Tibial artery (tissue), 4 donors: ENCODE measurements around the gene TAF6.
A peak's percentile ranks its signal among the peaks of the same experiment; 100 is the strongest.

Experiments used
- DNase-seq, 2 donors: peaks; one replicate each; pipeline ENCODE4 v3.0.0-alpha.2; 2019
- H3K27ac ChIP-seq, 2 donors: fragments of 200-600 bp; sonication (generic) in 1 of 2; 1 replicate in 1 of 2; 2 replicates in 1 of 2; pipeline ENCODE4 v1.5.1; 2018 to 2019; ENCODE audit warnings: mild to moderate bottlenecking in 1 of 2
- H3K27me3 ChIP-seq, 2 donors: fragments of 200-600 bp; sonication (generic) in 1 of 2; one replicate each; pipeline versions ENCODE4 v1.5.1 to v1.6.0; 2016 to 2019
- H3K36me3 ChIP-seq, 3 donors: fragments of 200-600 bp; sonication (generic) in 2 of 3; one replicate each; pipeline ENCODE4 v1.5.1; 2016 to 2019; ENCODE audit warnings: mild to moderate bottlenecking in 2 of 3
- H3K4me1 ChIP-seq, 4 donors: fragments of 200-600 bp; sonication (generic) in 2 of 4; 1 replicate in 3 of 4; 2 replicates in 1 of 4; pipeline ENCODE4 v1.5.1; 2016 to 2019
- H3K4me3 ChIP-seq, 2 donors: fragments of 200-600 bp; sonication (generic) in 1 of 2; 1 replicate in 1 of 2; 2 replicates in 1 of 2; pipeline ENCODE4 v1.5.1; 2018 to 2019; ENCODE audit warnings: mild to moderate bottlenecking in 2 of 2
- H3K9me3 ChIP-seq, 3 donors: fragments of 200-600 bp; sonication (generic) in 1 of 3; one replicate each; pipeline ENCODE4 v1.5.1; 2016 to 2019
- intact Hi-C: fragments of 100-400 bp; cut with DNase I; formaldehyde crosslinking; loops from one replicate; pipeline ENCODE4 v1.15.0; 2023; ENCODE audit warnings: low total_unique reads
- TF ChIP-seq, protein P1 (sequence below), 2 experiments: fragments of 200-600 bp in 1 of 2; fragments of 450-650 bp in 1 of 2; IDR thresholded peaks; one replicate each; pipeline ENCODE4 v1.5.1; 2017 to 2019; ENCODE audit warnings: antibody characterized with exemption in 2 of 2, mild to moderate bottlenecking in 1 of 2, moderate library complexity in 1 of 2

TAF6 gene

DNA sequence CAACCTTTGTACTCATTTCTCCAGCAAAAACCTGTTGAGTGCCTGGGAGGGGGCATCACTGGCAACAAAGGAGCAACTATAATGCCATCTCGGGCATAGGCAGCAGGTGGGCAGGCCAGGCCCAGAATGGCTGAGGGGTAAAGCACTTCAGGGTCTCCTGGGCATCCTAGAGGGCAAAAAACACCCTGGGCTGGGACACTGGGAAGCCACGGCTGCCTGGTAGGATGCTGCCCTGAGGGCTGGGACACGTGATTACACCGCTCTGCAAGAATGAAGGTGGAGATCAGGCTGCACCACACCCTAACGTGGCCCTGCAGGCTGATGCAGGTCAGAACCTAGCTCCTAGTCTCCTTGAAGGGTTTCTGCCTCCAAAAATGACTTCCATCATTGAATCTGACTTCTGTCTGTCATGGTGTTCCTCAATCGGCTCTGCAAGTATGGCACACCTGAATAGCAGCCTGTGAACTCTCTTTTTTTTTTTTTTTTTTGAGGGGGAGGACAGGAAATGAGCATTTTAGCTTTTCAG is 43.9 kb upstream of the TAF6 start:
- Histone ChIP-seq H3K4me3 (no peak overlapping the region), H3K27me3 (peaks cover 0 to 4% of the 10 kb centered on the region in 2 donors), H3K27ac (no peak overlapping the region), H3K36me3 (no peaks in the 10 kb centered on the region), H3K9me3 (no peaks in the 10 kb centered on the region), H3K4me1 (peaks cover 0 to 21% (median 11%) of the 10 kb centered on the region in 4 donors)
- DNase-seq: no peak
- TF ChIP-seq, protein P1, sequence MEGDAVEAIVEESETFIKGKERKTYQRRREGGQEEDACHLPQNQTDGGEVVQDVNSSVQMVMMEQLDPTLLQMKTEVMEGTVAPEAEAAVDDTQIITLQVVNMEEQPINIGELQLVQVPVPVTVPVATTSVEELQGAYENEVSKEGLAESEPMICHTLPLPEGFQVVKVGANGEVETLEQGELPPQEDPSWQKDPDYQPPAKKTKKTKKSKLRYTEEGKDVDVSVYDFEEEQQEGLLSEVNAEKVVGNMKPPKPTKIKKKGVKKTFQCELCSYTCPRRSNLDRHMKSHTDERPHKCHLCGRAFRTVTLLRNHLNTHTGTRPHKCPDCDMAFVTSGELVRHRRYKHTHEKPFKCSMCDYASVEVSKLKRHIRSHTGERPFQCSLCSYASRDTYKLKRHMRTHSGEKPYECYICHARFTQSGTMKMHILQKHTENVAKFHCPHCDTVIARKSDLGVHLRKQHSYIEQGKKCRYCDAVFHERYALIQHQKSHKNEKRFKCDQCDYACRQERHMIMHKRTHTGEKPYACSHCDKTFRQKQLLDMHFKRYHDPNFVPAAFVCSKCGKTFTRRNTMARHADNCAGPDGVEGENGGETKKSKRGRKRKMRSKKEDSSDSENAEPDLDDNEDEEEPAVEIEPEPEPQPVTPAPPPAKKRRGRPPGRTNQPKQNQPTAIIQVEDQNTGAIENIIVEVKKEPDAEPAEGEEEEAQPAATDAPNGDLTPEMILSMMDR (IDR thresholded peaks at IDR 0.05): no peak
- intact Hi-C loops: no loop called here

GRCh38 chr7:100160067-100160466 is 40.9 kb upstream of the TAF6 start:
- Histone ChIP-seq H3K27ac (no peak overlapping the region), H3K27me3 (no peaks in the 10 kb centered on the region), H3K36me3 (peaks cover 2 to 18% (median 15%) of the 10 kb centered on the region in 3 donors), H3K4me3 (no peak overlapping the region), H3K9me3 (no peaks in the 10 kb centered on the region), H3K4me1 (peaks cover 0 to 22% (median 18%) of the 10 kb centered on the region in 4 donors)
- intact Hi-C loops: no loop called here
- TF ChIP-seq, protein P1 (IDR thresholded peaks at IDR 0.05): no peak
- no peak for DNase-seq

- H3K27ac ChIP-seq: peak overlapping the region; percentile 71 to 80
- intact Hi-C loops: no loop called here
- no peaks in the 10 kb centered on the region for H3K9me3 ChIP-seq
- no peak for DNase-seq
- H3K36me3 ChIP-seq: peaks cover 11 to 27% (median 21%) of the 10 kb centered on the region in 3 donors
- H3K4me3 ChIP-seq: peak overlapping the region; percentile 74 to 87
- no peaks in the 10 kb centered on the region for H3K27me3 ChIP-seq
- H3K4me1 ChIP-seq: peaks cover 0 to 24% (median 18%) of the 10 kb centered on the region in 4 donors
- TF ChIP-seq, protein P1 (IDR thresholded peaks at IDR 0.05): no peak
These were observed 40.0 kb upstream of the TAF6 start for GRCh38 chr7:100159099-100159623.

- TF ChIP-seq, protein P1 (IDR thresholded peaks at IDR 0.05): no peak
- no peaks in the 10 kb centered on the region for H3K27me3 ChIP-seq
- intact Hi-C loops: no loop called here
- peaks cover 12 to 34% (median 28%) of the 10 kb centered on the region in 3 donors for H3K36me3 ChIP-seq
- no peaks in the 10 kb centered on the region for H3K9me3 ChIP-seq
- peak; percentile 92 to 94 for DNase-seq
- H3K4me1 ChIP-seq: peaks cover 0 to 24% (median 18%) of the 10 kb centered on the region in 4 donors
- H3K4me3 ChIP-seq: peak within 1 kb of the TSS; percentile 74 to 87
- H3K27ac ChIP-seq: peak within 1 kb of the TSS; percentile 71 to 80
These were observed 39.3 kb upstream of the TAF6 start, which contains the start of gene TRAPPC14 for GRCh38 chr7:100158229-100159098. TRAPPC14 (minus strand) TSS chr7:100158723; CDS start chr7:100158499, 224 bp downstream.

- intact Hi-C loops: no loop called here
- peak overlapping the region; percentile 71 to 80 for H3K27ac ChIP-seq
- peak overlapping the region; percentile 74 to 87 for H3K4me3 ChIP-seq
- peaks cover 12 to 43% (median 31%) of the 10 kb centered on the region in 3 donors for H3K36me3 ChIP-seq
- peaks cover 0 to 24% (median 18%) of the 10 kb centered on the region in 4 donors for H3K4me1 ChIP-seq
- TF ChIP-seq, protein P1 (IDR thresholded peaks at IDR 0.05): no peak
- peak in 1 of 2 donors; percentile 51 for DNase-seq
- no peaks in the 10 kb centered on the region for H3K9me3 ChIP-seq
- no peaks in the 10 kb centered on the region for H3K27me3 ChIP-seq
These were observed 38.4 kb upstream of the TAF6 start for GRCh38 chr7:100157334-100158228.
